CD4-positive, alpha-beta T cell treated with Interleukin-12 subunit alpha and Interleukin-12 subunit beta, for 1 hour (primary cell): Measurements from ENCODE around the gene CCDC138.
A peak's percentile ranks its signal among the peaks of the same experiment; 100 is the strongest.

Experiments used
- DNase-seq: peaks from one replicate; pipeline ENCODE4 v3.0.0-alpha.2; 2020

Gene CCDC138

GRCh38 chr2:108825736-108826135, 39.2 kb downstream of the CCDC138 start:
- no peak for DNase-seq

- no peak for DNase-seq
These were observed 43.2 kb downstream of the CCDC138 start for GRCh38 chr2:108829578-108830310.

- DNase-seq: no peak
These were observed 46.6 kb downstream of the CCDC138 start for GRCh38 chr2:108833219-108833618.

- DNase-seq: no peak
These were observed 48.0 kb downstream of the CCDC138 start for GRCh38 chr2:108834620-108835019.

GRCh38 chr2:108835040-108835439, 48.5 kb downstream of the CCDC138 start:
- no peak for DNase-seq

GRCh38 chr2:108837198-108837597, 50.6 kb downstream of the CCDC138 start:
- no peak for DNase-seq

GRCh38 chr2:108841506-108841905, 54.9 kb downstream of the CCDC138 start:
- no peak for DNase-seq

- DNase-seq: no peak
These were observed 59.4 kb downstream of the CCDC138 start for GRCh38 chr2:108845923-108846322.

GRCh38 chr2:108847000-108847399, 60.4 kb downstream of the CCDC138 start:
- no peak for DNase-seq

- no peak for DNase-seq
These were observed 65.8 kb downstream of the CCDC138 start for GRCh38 chr2:108852375-108852774.

- no peak for DNase-seq
These were observed 66.8 kb downstream of the CCDC138 start for GRCh38 chr2:108853421-108853820.

- DNase-seq: no peak
These were observed 67.9 kb downstream of the CCDC138 start for GRCh38 chr2:108854484-108854883.

- DNase-seq: peak; percentile 38
These were observed 68.6 kb downstream of the CCDC138 start for GRCh38 chr2:108855194-108855593.

- DNase-seq: no peak
These were observed 72.3 kb downstream of the CCDC138 start for GRCh38 chr2:108858894-108859293.

GRCh38 chr2:108866041-108866440, 79.5 kb downstream of the CCDC138 start:
- no peak for DNase-seq

GRCh38 chr2:108868911-108869310, 82.3 kb downstream of the CCDC138 start:
- no peak for DNase-seq

GRCh38 chr2:108869542-108869941, 83.0 kb downstream of the CCDC138 start:
- DNase-seq: no peak

- no peak for DNase-seq
These were observed 83.6 kb downstream of the CCDC138 start for GRCh38 chr2:108870069-108870644.

GRCh38 chr2:108877506-108877905, 90.9 kb downstream of the CCDC138 start:
- DNase-seq: no peak

- no peak for DNase-seq
These were observed 91.7 kb downstream of the CCDC138 start for GRCh38 chr2:108878276-108878675.

- no peak for DNase-seq
These were observed 98.0 kb downstream of the CCDC138 start for GRCh38 chr2:108884619-108885018.

- no peak for DNase-seq
These were observed 103.3 kb downstream of the CCDC138 start for GRCh38 chr2:108889907-108890306.

GRCh38 chr2:108893277-108893676, 106.7 kb downstream of the CCDC138 start:
- DNase-seq: no peak

- DNase-seq: no peak
These were observed 108.2 kb downstream of the CCDC138 start for GRCh38 chr2:108894766-108895165.

GRCh38 chr2:108895188-108895587, 108.6 kb downstream of the CCDC138 start:
- no peak for DNase-seq
